Breast epithelium (tissue), 4 donors: ENCODE results near the gene NYAP2. TPM values are rescaled to one million over a fixed set of nuclear protein-coding genes. Genes with fewer than 3 reads are reported as not detected.

ENCODE experiments used
- DNase-seq, 2 donors: peaks; one replicate each; pipeline ENCODE4 v3.0.0-alpha.2; 2019; ENCODE audit warnings: low spot score in 2 of 2
- H3K27ac ChIP-seq, 2 donors: fragments of 200-600 bp; sonication (generic) in 1 of 2; one replicate each; pipeline ENCODE4 v1.5.1; 2016 to 2019; ENCODE audit warnings: mild to moderate bottlenecking in 1 of 2
- H3K27me3 ChIP-seq, 2 donors: fragments of 200-600 bp; sonication (generic) in 1 of 2; one replicate each; pipeline versions ENCODE4 v1.5.1 to v1.6.0; 2017 to 2019; ENCODE audit warnings: control low read depth in 1 of 2, mild to moderate bottlenecking in 1 of 2
- H3K36me3 ChIP-seq: fragments of 200-600 bp; one replicate; pipeline ENCODE4 v1.5.1; 2019
- H3K4me1 ChIP-seq, 2 donors: fragments of 200-600 bp; sonication (generic); one replicate each; pipeline ENCODE4 v1.5.1; 2016 to 2019; ENCODE audit warnings: control low read depth in 1 of 2
- H3K4me3 ChIP-seq, 3 donors: fragments of 200-600 bp; sonication (generic); 1 replicate in 2 of 3; 2 replicates in 1 of 3; pipeline ENCODE4 v1.5.1; 2016 to 2019; ENCODE audit warnings: mild to moderate bottlenecking in 3 of 3, moderate library complexity in 2 of 3
- H3K9me3 ChIP-seq, 2 donors: fragments of 200-600 bp; sonication (generic) in 1 of 2; one replicate each; pipeline ENCODE4 v1.5.1; 2016 to 2019; ENCODE audit warnings: control low read depth in 1 of 2
- POLR2A ChIP-seq: fragments of 450-650 bp; IDR thresholded peaks from one replicate; pipeline ENCODE4 v1.6.1; 2016; ENCODE audit warnings: antibody characterized with exemption, mild to moderate bottlenecking, moderate library complexity
- POLR2AphosphoS5 ChIP-seq, 3 donors: sonication (generic); formaldehyde crosslinking; IDR thresholded peaks; one replicate each; pipeline ENCODE4 v1.6.1; 2017; ENCODE audit warnings: antibody characterized with exemption in 3 of 3
- intact Hi-C: fragments of 100-400 bp; cut with DNase I; formaldehyde crosslinking; loops from one replicate; pipeline ENCODE4 v1.15.1; 2023; ENCODE audit warnings: low total_unique reads
- total RNA-seq, 3 donors: library from RNA; depleted of rRNA; stranded (reverse); fragments of >200 nt; gene quantifications; one replicate each; pipeline ENCODE4 v1.1.0, GENCODE V29; 2016
- TF ChIP-seq, protein P1 (sequence below), 3 donors: fragments of 450-650 bp; IDR thresholded peaks; one replicate each; pipeline ENCODE4 v1.5.1; 2016 to 2017; ENCODE audit warnings: antibody characterized with exemption in 3 of 3, mild to moderate bottlenecking in 3 of 3, moderate library complexity in 3 of 3

The NYAP2 gene
- total RNA-seq, 3 donors from 2014 or later: 0.15 TPM; not detected in 2

DNA sequence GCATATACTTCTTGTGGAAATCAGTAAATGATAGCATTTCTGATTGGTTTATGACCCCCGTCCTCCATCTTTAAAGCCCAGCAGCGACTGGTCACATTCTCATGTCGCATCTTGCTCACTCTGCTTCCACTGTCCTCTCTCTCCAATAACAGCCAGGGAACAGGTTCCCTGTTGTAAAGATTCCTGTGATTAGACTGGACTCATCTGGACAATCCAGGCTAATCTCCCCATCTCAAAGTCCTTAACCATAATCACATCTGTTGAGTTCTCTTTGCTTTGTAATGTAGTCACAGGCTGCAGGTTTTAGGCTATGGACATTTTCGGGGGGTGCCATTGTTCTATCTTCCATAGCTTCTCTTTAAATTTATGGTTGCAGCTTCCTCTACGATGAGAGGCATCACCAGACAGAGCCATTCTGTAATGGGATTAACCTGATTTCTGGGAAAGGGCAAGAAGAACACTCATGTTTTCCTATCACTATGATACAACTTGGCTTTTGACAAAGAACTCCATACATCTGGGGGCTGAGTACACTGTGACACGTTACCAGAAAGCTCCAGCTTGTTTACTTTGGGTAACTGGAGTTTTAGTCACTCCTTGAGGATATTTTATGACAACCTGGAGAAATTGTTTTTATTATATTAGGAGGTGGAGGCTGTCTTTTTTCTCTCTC is 159.0 kb downstream of the NYAP2 start:
- intact Hi-C loops: no loop called here
- DNase-seq: no peak
- no peaks in the 10 kb centered on the region for H3K4me1 ChIP-seq
- H3K36me3 ChIP-seq: no peaks in the 10 kb centered on the region
- H3K27ac ChIP-seq: no peak overlapping the region
- TF ChIP-seq, protein P1, sequence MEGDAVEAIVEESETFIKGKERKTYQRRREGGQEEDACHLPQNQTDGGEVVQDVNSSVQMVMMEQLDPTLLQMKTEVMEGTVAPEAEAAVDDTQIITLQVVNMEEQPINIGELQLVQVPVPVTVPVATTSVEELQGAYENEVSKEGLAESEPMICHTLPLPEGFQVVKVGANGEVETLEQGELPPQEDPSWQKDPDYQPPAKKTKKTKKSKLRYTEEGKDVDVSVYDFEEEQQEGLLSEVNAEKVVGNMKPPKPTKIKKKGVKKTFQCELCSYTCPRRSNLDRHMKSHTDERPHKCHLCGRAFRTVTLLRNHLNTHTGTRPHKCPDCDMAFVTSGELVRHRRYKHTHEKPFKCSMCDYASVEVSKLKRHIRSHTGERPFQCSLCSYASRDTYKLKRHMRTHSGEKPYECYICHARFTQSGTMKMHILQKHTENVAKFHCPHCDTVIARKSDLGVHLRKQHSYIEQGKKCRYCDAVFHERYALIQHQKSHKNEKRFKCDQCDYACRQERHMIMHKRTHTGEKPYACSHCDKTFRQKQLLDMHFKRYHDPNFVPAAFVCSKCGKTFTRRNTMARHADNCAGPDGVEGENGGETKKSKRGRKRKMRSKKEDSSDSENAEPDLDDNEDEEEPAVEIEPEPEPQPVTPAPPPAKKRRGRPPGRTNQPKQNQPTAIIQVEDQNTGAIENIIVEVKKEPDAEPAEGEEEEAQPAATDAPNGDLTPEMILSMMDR (IDR thresholded peaks at IDR 0.05): no peak
- TF ChIP-seq POLR2AphosphoS5 (IDR thresholded peaks at IDR 0.05) (no peak), POLR2A (no peak)
- H3K9me3 ChIP-seq: no peaks in the 10 kb centered on the region
- H3K4me3 ChIP-seq: no peak overlapping the region
- H3K27me3 ChIP-seq: no peaks in the 10 kb centered on the region

DNA sequence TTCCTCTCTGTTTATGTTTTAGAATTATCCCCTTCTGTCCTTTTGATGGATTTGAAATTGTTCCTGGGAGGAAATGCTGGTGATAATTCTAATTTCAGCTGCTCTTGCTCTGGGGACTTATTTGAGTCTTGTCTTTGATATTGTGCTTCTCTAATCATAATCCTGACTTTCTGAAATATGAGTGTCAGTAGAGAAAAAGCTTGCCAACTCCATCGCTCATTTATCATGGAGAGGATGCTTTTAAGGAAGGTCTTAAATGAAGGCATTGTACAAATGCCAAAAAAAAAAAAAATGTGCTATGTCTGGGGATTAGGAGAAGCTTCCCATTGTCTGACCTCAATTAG is 159.5 kb downstream of the NYAP2 start:
- Histone ChIP-seq H3K9me3 (no peaks in the 10 kb centered on the region), H3K36me3 (no peaks in the 10 kb centered on the region), H3K4me3 (no peak overlapping the region), H3K27me3 (no peaks in the 10 kb centered on the region), H3K4me1 (no peaks in the 10 kb centered on the region), H3K27ac (no peak overlapping the region)
- intact Hi-C loops: no loop called here
- no peak for DNase-seq
- TF ChIP-seq POLR2AphosphoS5 (IDR thresholded peaks at IDR 0.05) (no peak), POLR2A (no peak)
- TF ChIP-seq, protein P1 (IDR thresholded peaks at IDR 0.05): no peak

DNA sequence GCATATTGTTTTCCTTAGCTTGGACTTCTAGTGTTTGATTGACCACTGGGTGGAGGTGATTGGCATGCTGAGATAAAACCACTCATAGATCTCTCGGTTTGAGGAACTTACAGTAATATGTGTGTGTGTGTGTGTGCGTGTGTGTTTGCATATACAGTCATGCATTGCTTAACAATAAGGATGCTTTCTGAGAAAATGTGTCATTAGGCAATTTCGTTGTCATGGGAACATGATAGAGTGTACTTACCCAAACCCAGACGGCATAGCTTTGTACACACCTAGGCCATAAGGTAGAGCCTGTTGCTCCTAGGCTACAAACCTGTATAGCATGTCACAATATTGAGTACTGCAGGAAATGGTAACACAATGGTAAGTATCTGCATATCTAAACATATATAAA is 167.3 kb downstream of the NYAP2 start:
- H3K4me3 ChIP-seq: no peak overlapping the region
- intact Hi-C loops: no loop called here
- no peak for DNase-seq

DNA sequence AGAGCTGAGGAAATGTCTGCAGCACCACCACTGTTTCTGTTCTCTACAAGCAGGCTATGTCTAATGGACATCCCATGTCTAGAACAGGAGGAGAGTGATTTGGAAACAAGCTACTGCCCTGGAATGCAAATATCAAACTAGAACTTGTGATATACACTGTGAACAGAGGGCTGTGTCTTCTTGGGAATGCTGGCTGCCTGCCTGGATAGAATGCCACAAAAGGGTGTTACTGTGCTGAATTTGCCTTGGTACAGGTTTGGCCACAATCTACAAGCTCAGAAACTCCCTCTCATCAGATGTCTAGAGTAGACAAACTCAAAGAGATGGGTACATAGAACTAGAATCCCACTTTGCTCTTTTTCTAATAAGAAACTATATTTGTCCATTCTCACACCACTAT is 170.5 kb downstream of the NYAP2 start:
- Histone ChIP-seq H3K36me3 (no peaks in the 10 kb centered on the region), H3K9me3 (no peaks in the 10 kb centered on the region), H3K4me1 (no peaks in the 10 kb centered on the region), H3K27me3 (no peaks in the 10 kb centered on the region), H3K27ac (no peak overlapping the region), H3K4me3 (no peak overlapping the region)
- TF ChIP-seq, protein P1 (IDR thresholded peaks at IDR 0.05): no peak
- TF ChIP-seq POLR2A (no peak), POLR2AphosphoS5 (IDR thresholded peaks at IDR 0.05) (no peak)
- DNase-seq: no peak
- intact Hi-C loops: loop anchor here (5.0 kb wide), 1 partner anchor 1238 kb away; no protein-coding TSS in a partner anchor

More for the DNA sequence above, 167.3 kb downstream of the NYAP2 start:
- H3K4me1 ChIP-seq: no peaks in the 10 kb centered on the region
- TF ChIP-seq, protein P1 (IDR thresholded peaks at IDR 0.05): no peak
- TF ChIP-seq POLR2A (no peak), POLR2AphosphoS5 (IDR thresholded peaks at IDR 0.05) (no peak)
- H3K9me3 ChIP-seq: no peaks in the 10 kb centered on the region
- no peak overlapping the region for H3K27ac ChIP-seq
- no peaks in the 10 kb centered on the region for H3K27me3 ChIP-seq
- no peaks in the 10 kb centered on the region for H3K36me3 ChIP-seq

DNA sequence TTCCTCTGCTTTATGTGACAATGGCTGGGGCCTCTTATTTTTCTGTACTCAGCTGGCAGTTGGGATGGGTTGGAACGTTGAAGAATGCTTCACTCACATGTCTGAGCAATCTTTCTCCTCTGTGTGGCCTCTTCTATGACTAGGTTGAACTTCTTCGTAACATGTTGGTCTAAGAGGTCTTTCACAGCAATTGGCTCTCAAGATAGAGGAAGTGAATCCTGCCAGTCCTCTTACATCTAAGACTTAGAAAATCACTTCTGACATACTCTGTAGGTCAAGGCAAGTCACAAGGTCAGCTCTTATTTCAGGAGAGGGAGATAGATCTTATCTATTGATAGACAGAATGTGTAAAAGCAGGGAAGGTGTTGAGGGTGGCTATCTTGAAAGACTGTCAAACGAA is 174.1 kb downstream of the NYAP2 start:
- no peak overlapping the region for H3K27ac ChIP-seq
- intact Hi-C loops: loop anchor here (5.0 kb wide), 1 partner anchor 1241 kb away; no protein-coding TSS in a partner anchor
- TF ChIP-seq, protein P1 (IDR thresholded peaks at IDR 0.05): no peak
- TF ChIP-seq POLR2AphosphoS5 (IDR thresholded peaks at IDR 0.05) (no peak), POLR2A (no peak)

More for the DNA sequence above, 174.1 kb downstream of the NYAP2 start:
- H3K4me3 ChIP-seq: no peak overlapping the region
- H3K27me3 ChIP-seq: no peaks in the 10 kb centered on the region
- no peaks in the 10 kb centered on the region for H3K9me3 ChIP-seq
- no peaks in the 10 kb centered on the region for H3K36me3 ChIP-seq
- H3K4me1 ChIP-seq: no peaks in the 10 kb centered on the region
- DNase-seq: no peak
